AG09309 (cell line): ENCODE measurements around the gene FN1.

Experiments used
- DNase-seq: peaks from one replicate; pipeline ENCODE4 v3.0.0-alpha.2; 2010; ENCODE audit warnings: low read depth
- H3K4me3 ChIP-seq: 2 replicates; pipeline ENCODE4 v1.5.1; 2011; ENCODE audit warnings: mild to moderate bottlenecking, low read depth, low read length, moderate library complexity; ENCODE audit not compliant: control insufficient read depth
- CTCF ChIP-seq: IDR thresholded peaks from 2 replicates; pipeline ENCODE4 v1.5.1; 2011; ENCODE audit warnings: mild to moderate bottlenecking, low read depth, low read length, inconsistent platforms; ENCODE audit not compliant: insufficient read depth, control insufficient read depth; ENCODE audit errors: missing control alignments

The FN1 gene

GRCh38 chr2:215476424-215476823 is 40.6 kb upstream of the FN1 start:
- TF ChIP-seq CTCF, result no peak
- no peak for DNase-seq
- H3K4me3 ChIP-seq, result no peak overlapping the region

DNA sequence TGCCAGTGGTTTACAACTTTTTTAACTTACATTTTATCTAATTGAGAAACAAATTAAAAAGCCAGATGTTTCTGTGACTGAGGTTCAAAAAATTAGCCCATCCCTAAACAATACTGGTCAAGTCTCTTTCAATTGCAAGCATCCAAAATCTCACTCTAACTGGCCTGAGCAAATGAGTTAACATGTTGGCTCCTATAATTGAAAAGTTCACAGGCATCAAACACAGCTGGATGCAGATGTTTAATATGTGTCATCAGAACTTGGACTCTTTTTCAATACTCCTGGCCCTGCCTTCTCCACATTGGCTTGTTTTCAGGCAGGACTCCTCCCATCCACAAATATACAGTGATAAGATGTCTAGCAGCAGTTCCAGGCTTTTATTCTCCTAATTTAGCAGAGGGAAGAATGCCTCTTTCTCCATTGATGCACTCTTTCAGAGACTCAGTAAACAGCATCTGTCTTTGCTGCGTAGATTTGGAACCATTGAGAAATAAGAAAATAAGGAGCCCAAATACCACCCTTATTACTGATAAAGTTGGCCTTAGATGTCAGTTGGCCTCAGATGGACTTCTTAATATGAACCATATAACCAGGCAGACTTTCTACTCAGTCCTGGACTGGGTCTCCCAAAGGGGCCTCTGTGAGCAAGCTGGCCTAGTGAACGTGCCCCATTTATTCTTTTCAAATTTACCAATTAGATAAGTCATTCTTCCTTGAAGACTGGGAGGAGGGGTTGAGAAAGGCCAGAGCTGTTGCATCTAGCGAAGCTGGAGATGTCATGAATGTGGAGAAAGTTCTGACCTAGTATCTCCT is 30.4 kb upstream of the FN1 start:
- no peak for TF ChIP-seq CTCF
- no peak overlapping the region for H3K4me3 ChIP-seq
- no peak for DNase-seq

DNA sequence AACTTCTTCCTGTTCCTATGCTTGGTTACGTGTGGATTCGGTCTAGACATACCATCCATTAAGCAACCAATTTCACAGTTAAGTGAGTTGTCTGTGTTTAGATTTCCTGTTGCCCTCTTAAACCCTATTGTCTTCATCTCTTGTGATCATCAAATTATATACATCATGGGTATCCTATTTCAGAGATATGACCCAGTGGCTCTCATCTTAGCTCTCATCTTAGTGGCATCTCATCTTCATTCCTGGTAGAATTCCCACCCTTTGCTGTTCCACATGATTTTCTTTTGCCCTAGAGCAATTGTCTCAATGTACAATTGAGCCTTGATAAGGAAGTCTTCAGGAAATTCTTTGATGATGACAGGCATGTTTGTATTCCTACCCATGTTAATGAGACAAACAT is 29.4 kb upstream of the FN1 start:
- DNase-seq, result no peak
- TF ChIP-seq CTCF, result no peak
- no peak overlapping the region for H3K4me3 ChIP-seq

DNA sequence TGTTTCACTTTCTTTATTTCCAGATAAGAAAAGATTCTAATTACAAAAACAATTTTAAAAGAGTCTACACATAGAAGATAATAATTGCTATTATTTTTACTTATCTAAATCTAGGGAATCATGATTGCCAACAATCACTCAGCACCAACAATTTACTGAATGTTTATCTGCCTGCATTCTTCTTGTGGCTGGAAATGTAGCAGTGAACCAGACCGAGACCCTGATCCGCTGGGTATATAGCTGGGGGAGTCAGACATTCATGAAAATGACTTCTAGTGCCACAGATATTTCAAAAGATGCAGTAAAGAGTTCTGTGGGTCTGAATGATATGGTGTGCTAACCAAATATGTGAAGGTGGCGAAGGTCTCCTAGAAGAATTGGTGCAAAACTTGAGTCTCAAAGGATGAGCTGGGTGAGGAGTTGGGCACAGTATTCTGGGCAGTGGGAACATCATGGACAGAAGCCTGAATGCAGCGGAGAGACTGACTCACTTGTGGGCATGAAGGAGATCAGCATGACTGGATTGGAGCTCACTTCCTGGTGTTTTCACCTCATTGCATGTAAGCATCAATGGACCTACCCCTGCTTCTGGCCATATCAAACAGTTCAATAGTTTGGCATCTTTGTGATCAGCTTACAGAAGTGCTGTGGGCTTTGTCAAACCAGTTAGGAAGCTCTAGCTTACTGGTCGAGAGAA is 26.1 kb upstream of the FN1 start:
- no peak overlapping the region for H3K4me3 ChIP-seq
- DNase-seq, result no peak
- TF ChIP-seq CTCF, result no peak

- no peak for TF ChIP-seq CTCF
- peak; percentile 82 for DNase-seq
These were observed 25.0 kb upstream of the FN1 start for GRCh38 chr2:215460682-215461382.

GRCh38 chr2:215455958-215456357 is 20.1 kb upstream of the FN1 start:
- no peak overlapping the region for H3K4me3 ChIP-seq
- DNase-seq, result no peak
- no peak for TF ChIP-seq CTCF

More at GRCh38 chr2:215460682-215461382, 25.0 kb upstream of the FN1 start:
- H3K4me3 ChIP-seq, result no peak overlapping the region
